Cortex of kidney (tissue), 1 donor: ENCODE results near the gene CMTM4.

Experiments
- DNase-seq: peaks from one replicate; lab custom pipeline; 2025; lab: John Stamatoyannopoulos, UW

Gene CMTM4

GRCh38 chr16:66566051-66566901, 130.3 kb downstream of the CMTM4 start, which contains the start of gene CMTM1:
Gene CMTM1 (plus strand): TSS chr16:66566439. CDS start chr16:66566514, 75 bp downstream.
- no peak for DNase-seq
